Measurements from ENCODE around the gene NCKAP5.

DNA sequence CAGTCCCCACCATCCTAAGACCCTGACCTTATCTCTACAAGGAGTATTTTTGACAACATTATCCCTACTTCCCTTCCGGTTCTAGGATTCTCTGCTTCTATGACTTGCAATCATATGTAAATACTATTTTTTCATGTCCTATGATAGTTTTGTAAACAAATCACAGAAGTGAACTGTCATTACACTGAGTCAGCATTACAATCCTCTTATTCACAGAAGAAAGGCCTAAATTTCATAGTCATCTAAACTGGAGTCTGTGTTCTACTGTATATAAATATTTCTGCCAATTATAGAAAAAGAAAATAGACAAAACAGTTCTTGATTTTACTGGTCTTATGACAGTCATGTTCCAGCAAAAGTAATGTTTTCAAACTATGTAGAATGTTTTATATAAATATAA lies 265.1 kb downstream of the NCKAP5 start:
- TF ChIP-seq, protein P1, sequence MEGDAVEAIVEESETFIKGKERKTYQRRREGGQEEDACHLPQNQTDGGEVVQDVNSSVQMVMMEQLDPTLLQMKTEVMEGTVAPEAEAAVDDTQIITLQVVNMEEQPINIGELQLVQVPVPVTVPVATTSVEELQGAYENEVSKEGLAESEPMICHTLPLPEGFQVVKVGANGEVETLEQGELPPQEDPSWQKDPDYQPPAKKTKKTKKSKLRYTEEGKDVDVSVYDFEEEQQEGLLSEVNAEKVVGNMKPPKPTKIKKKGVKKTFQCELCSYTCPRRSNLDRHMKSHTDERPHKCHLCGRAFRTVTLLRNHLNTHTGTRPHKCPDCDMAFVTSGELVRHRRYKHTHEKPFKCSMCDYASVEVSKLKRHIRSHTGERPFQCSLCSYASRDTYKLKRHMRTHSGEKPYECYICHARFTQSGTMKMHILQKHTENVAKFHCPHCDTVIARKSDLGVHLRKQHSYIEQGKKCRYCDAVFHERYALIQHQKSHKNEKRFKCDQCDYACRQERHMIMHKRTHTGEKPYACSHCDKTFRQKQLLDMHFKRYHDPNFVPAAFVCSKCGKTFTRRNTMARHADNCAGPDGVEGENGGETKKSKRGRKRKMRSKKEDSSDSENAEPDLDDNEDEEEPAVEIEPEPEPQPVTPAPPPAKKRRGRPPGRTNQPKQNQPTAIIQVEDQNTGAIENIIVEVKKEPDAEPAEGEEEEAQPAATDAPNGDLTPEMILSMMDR (IDR thresholded peaks at IDR 0.05; ENCODE audit: low read length): no peak
- no peak for TF ChIP-seq EZH2 (IDR thresholded peaks at IDR 0.05; ENCODE audit: borderline replicate concordance, low read length)
